Measurements from ENCODE around the gene EHD3.

Gene EHD3

GRCh38 chr2:31237348-31238017, 3.5 kb downstream of the EHD3 start:
- no peak for DNase-seq

GRCh38 chr2:31238126-31238905, 4.4 kb downstream of the EHD3 start:
- no peak for DNase-seq

- DNase-seq, result no peak
Observed at GRCh38 chr2:31238906-31239592, 5.1 kb downstream of the EHD3 start.

GRCh38 chr2:31239593-31240177, 5.7 kb downstream of the EHD3 start:
- no peak for DNase-seq

- no peak for DNase-seq
Observed at GRCh38 chr2:31240381-31241365, 6.7 kb downstream of the EHD3 start.

- no peak for DNase-seq
Observed at GRCh38 chr2:31241625-31242270, 7.8 kb downstream of the EHD3 start.

GRCh38 chr2:31243053-31243452, 9.1 kb downstream of the EHD3 start:
- no peak for DNase-seq

- no peak for DNase-seq
Observed at GRCh38 chr2:31244101-31244500, 10.1 kb downstream of the EHD3 start.

GRCh38 chr2:31246184-31246852, 12.4 kb downstream of the EHD3 start:
- DNase-seq, result no peak

GRCh38 chr2:31247711-31248110, 13.8 kb downstream of the EHD3 start:
- DNase-seq, result no peak

GRCh38 chr2:31248139-31248538, 14.2 kb downstream of the EHD3 start:
- no peak for DNase-seq

GRCh38 chr2:31249009-31249690, 15.2 kb downstream of the EHD3 start:
- no peak for DNase-seq

GRCh38 chr2:31251018-31251417, 17.1 kb downstream of the EHD3 start:
- no peak for DNase-seq

GRCh38 chr2:31251851-31252250, 17.9 kb downstream of the EHD3 start:
- no peak for DNase-seq

- no peak for DNase-seq
Observed at GRCh38 chr2:31253356-31254131, 19.6 kb downstream of the EHD3 start.

GRCh38 chr2:31254237-31255203, 20.6 kb downstream of the EHD3 start:
- no peak for DNase-seq

- DNase-seq, result no peak
Observed at GRCh38 chr2:31255911-31256571, 22.1 kb downstream of the EHD3 start.
